Epithelial cell of proximal tubule (primary cell): ENCODE results near the gene B4GALT5. TPM values are rescaled to one million over a fixed set of nuclear protein-coding genes. Genes with fewer than 3 reads are reported as not detected.

Experiments used
- DNase-seq: peaks from one replicate; pipeline ENCODE4 v3.0.0-alpha.2; 2011; ENCODE audit warnings: low read depth
- H3K4me3 ChIP-seq: 2 replicates; pipeline ENCODE4 v1.5.1; 2011; ENCODE audit warnings: low read depth, mild to moderate bottlenecking, low read length
- total RNA-seq: library from RNA; depleted of rRNA; stranded (reverse); fragments of >200 nt; gene quantifications from 2 replicates; pipeline ENCODE4 v1.2.3, GENCODE V29; 2015
- TF ChIP-seq, protein P1 (sequence below): conservative IDR thresholded peaks from 2 replicates; pipeline ENCODE4 v1.5.1; 2012; ENCODE audit warnings: low read depth, mild to moderate bottlenecking, low read length

B4GALT5 gene
- total RNA-seq, 1 donor from 2014 or later = 27.4 TPM

DNA sequence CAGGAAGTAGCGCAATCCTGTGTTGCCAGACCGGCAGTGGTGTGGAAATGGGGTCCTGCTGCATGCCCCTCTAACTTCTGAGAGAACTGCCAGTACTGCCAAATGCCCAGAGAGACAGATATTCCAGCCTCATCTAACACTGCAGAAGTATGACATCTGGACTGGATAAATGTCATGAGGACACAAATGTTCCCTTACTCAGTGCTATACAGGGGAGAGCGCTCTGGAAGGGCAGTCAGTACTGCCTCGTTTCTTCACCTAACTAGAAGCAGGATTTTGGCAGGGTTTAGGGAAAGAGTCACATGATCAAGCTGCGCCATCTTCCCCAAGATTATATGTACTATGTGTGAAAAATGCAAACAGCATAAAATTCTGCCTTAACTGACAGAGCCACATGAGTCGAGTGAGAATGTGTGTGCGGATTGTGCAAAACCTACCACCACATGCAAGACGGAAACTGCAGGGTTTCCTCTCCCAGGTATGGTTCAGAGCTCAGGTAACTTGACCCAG, 59.7 kb downstream of the B4GALT5 start:
- TF ChIP-seq, protein P1, sequence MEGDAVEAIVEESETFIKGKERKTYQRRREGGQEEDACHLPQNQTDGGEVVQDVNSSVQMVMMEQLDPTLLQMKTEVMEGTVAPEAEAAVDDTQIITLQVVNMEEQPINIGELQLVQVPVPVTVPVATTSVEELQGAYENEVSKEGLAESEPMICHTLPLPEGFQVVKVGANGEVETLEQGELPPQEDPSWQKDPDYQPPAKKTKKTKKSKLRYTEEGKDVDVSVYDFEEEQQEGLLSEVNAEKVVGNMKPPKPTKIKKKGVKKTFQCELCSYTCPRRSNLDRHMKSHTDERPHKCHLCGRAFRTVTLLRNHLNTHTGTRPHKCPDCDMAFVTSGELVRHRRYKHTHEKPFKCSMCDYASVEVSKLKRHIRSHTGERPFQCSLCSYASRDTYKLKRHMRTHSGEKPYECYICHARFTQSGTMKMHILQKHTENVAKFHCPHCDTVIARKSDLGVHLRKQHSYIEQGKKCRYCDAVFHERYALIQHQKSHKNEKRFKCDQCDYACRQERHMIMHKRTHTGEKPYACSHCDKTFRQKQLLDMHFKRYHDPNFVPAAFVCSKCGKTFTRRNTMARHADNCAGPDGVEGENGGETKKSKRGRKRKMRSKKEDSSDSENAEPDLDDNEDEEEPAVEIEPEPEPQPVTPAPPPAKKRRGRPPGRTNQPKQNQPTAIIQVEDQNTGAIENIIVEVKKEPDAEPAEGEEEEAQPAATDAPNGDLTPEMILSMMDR = no peak
- DNase-seq = no peak
- no peak overlapping the region for H3K4me3 ChIP-seq

DNA sequence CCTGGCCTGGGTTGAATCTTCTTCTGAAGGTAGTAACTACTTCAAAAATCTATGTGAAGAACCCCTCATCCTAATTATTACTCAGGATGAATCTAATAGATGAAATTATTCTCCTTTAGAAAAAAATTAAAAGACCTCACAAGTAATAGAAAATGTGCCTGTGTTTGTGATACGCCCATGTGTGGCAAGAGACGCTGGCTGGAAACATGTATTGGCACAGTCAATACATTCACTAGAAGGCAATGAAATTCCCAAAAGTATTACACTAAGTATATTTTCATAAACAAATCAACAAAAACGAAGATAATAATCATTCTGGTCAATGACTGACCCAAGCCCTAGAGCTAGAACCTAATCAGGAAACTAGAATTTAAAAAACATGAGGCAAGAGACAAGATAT, 64.0 kb downstream of the B4GALT5 start:
- no peak overlapping the region for H3K4me3 ChIP-seq
- DNase-seq = no peak
- TF ChIP-seq, protein P1 = no peak

DNA sequence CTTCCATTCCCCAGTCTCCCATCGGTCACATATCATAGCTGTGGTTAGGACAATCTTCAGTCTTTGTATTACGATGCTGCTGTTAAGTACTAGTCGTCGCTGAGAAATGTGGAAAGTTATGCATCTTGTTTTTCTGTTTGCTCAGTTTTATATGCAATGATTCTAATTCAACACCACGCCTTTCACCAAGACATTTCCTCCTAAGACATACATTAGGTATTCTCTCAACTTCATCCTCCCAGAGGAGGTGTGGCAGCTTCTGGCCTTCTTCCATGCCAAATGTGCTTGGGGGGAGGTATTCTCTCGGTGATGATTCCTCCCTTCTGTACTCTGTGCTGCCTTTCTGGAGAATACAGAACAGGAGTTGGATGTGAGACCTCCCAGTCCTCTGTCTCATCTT, 66.1 kb downstream of the B4GALT5 start:
- H3K4me3 ChIP-seq = no peak overlapping the region
- TF ChIP-seq, protein P1 = no peak
- no peak for DNase-seq

DNA sequence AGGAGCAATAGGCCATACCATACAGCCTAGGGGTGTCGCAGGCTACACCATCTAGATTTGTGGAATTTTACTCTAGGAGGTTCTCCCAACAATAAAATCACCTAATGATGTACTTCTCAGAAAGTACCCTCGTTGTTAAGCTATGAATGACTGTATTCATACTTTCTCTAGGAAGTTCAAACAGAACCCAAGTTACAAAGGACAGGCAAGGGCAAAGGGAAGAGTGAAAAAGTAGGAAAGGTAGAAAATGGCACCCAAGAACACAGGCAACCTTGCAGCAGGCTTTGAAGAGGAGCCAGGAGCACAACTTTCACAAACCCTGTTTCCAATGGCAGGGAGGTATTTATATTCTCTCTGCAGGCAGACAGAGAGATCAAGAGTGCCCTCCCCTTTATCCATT, 67.2 kb downstream of the B4GALT5 start:
- TF ChIP-seq, protein P1 = no peak
- no peak overlapping the region for H3K4me3 ChIP-seq
- DNase-seq = no peak

DNA sequence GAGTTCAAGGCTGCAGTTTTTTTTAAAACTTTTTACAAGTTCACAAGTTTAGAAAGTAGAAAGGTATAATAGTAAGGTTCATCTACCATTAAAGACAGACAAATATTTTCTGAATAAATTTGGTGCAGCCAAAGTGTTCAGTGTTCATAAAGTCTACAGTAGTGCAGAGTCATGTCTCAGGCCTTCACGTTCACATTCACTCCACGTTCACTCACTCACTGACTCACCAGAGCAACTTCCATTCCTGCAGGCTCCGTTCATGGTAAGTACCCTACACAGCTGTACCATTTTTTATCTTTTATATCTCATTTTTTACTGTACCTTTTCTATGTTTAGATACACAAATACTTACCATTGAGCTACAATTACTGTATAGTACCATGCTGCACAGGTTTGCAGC, 67.6 kb downstream of the B4GALT5 start:
- no peak overlapping the region for H3K4me3 ChIP-seq
- no peak for DNase-seq
- TF ChIP-seq, protein P1 = no peak

DNA sequence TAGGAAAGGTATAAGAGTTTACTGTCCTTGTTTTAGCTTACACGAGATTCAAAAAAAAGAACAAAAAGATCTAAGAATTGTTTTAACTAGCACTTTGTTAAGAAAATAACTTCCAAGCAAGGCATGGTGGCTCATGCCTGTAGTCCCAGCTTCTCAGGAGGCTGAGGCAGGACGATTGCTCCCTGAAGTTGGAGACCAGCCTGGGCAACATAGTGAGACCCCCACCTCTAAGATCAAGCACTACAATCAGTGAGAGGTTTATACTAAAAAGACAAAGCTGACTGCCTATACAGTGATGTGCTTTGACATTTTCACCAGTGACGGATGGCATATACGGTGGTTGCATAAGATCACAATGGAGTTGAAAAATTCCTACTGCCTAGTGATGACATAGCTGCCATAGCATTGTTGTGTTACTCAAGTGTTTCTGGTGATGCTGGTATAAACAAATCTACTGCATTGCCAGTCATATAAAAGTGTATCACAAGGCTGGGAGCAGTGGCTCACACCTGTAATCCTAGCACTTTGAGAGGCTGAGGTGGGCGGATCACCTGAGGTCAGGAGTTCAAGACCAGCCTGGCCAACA, 68.6 kb downstream of the B4GALT5 start:
- no peak overlapping the region for H3K4me3 ChIP-seq
- no peak for DNase-seq
- TF ChIP-seq, protein P1 = no peak

DNA sequence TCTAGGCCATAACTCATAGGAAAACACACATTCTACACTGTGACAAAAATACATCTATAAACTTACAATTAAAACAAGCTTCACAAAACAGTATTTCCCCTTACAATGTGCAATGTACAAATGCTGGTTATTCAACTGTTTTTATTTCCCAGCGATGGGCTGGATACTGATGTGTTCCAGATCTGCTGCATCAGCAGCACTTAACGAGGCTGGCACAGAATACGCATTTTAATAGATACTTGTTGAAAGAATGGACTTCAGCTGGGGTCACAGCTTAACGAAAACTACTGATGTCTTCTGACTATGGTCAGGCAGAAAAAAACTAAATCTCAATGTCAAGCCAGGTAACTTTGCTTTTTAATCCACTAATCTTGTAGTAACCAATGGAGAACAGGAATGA, 70.9 kb downstream of the B4GALT5 start:
- TF ChIP-seq, protein P1 = no peak
- no peak overlapping the region for H3K4me3 ChIP-seq
- no peak for DNase-seq
